K562 (cell line): Measurements from ENCODE around the gene VDAC2. TPM values are rescaled to one million over a fixed set of nuclear protein-coding genes. Genes with fewer than 3 reads are reported as not detected.

Source experiments
- CBFB ChIP-seq: sonication (generic); formaldehyde crosslinking; IDR thresholded peaks from 2 replicates; pipeline ENCODE4 v1.4.0; 2020; ENCODE audit warnings: mild to moderate bottlenecking, missing genetic modification reagents
- CSDE1 ChIP-seq, 2 experiments: fragments of 450-650 bp; IDR thresholded peaks; 2 replicates each; pipeline ENCODE4 v1.6.1; 2016; ENCODE audit warnings: mild to moderate bottlenecking in 1 of 2
- HNRNPK ChIP-seq: fragments of 200-400 bp; formaldehyde crosslinking; IDR thresholded peaks from one replicate; pipeline ENCODE4 v1.6.1; 2018; ENCODE audit warnings: mild to moderate bottlenecking, low read depth, low read length; ENCODE audit not compliant: poor library complexity, severe bottlenecking
- MAZ ChIP-seq, 2 experiments: fragments of 450-650 bp in 1 of 2; sonication (generic) in 1 of 2; formaldehyde crosslinking; IDR thresholded peaks in 1 of 2; conservative IDR thresholded peaks in 1 of 2; 2 replicates each; pipeline versions ENCODE4 v1.4.0 to v1.5.0; 2020; ENCODE audit warnings: mild to moderate bottlenecking in 1 of 2, missing genetic modification reagents in 1 of 2
- PHB ChIP-seq: fragments of 250-450 bp; sonication (Bioruptor Pico); IDR thresholded peaks from 2 replicates; pipeline ENCODE4 v1.5.0; 2021
- SMC3 ChIP-seq: conservative IDR thresholded peaks from 2 replicates; pipeline ENCODE4 v1.6.1; 2011; ENCODE audit warnings: low read depth, low read length, improper control_type of control experiment; ENCODE audit not compliant: insufficient read depth
- ZFP1 ChIP-seq: fragments of 450-650 bp; formaldehyde crosslinking; IDR thresholded peaks from 2 replicates; pipeline ENCODE4 v1.4.0; 2020; ENCODE audit warnings: mild to moderate bottlenecking, mixed read lengths
- ZNF217 ChIP-seq: sonication (generic); formaldehyde crosslinking; IDR thresholded peaks from 2 replicates; pipeline ENCODE4 v1.8.0; 2022; ENCODE audit warnings: mild to moderate bottlenecking, missing genetic modification reagents
- ZNF24 ChIP-seq: fragments of 450-650 bp; IDR thresholded peaks from 2 replicates; pipeline ENCODE4 v1.6.1; 2016
- ZNF830 ChIP-seq: fragments of 250-450 bp; sonication (Bioruptor Pico); IDR thresholded peaks from 2 replicates; pipeline ENCODE4 v1.5.0; 2021; ENCODE audit warnings: mild to moderate bottlenecking
- polyA plus RNA-seq, 8 experiments: library from polyadenylated mRNA; depleted of rRNA in 4 of 8; stranded (reverse) in 5 of 8; unstranded in 3 of 8; fragments of >200 nt; fragmentation: Nextera tagmentation in 2 of 8; fragmentation: Illumina TruSeq in 1 of 8; extraction: Ambion mirVana in 2 of 8; extraction: Trizol in 1 of 8; gene quantifications; 2 replicates each; pipeline versions ENCODE4 v1.2.1 to v1.2.3, GENCODE V29; 2011 to 2014; ENCODE audit warnings: inconsistent platforms in 1 of 8, missing spikeins in 1 of 8
- total RNA-seq, 7 experiments: library from RNA; depleted of rRNA in 6 of 7; stranded (reverse); fragments of >200 nt in 6 of 7; fragmentation: Illumina TruSeq in 2 of 7; extraction: Trizol in 2 of 7; gene quantifications; 2 replicates each; pipeline versions ENCODE4 v1.2.1 to v1.2.3, GENCODE V29; 2011 to 2021; ENCODE audit warnings: low replicate concordance in 1 of 7
- TF ChIP-seq, protein P1 (sequence below): fragments of 450-650 bp; IDR thresholded peaks from 2 replicates; pipeline ENCODE4 v1.6.1; 2017; ENCODE audit warnings: antibody characterized with exemption, mild to moderate bottlenecking
- TF ChIP-seq, protein P2 (sequence below): fragments of 450-650 bp; conservative IDR thresholded peaks from 2 replicates; pipeline ENCODE4 v1.6.1; 2016; ENCODE audit warnings: missing genetic modification characterization, low read depth, mild to moderate bottlenecking, control low read depth, missing compliant biosample characterization
- TF ChIP-seq, protein P3 (sequence below): fragments of 450-650 bp; IDR thresholded peaks from 2 replicates; pipeline ENCODE4 v1.7.0; 2016; ENCODE audit warnings: borderline replicate concordance
- TF ChIP-seq, protein P4 (sequence below): fragments of 250-450 bp; sonication (Bioruptor Pico); IDR thresholded peaks from 2 replicates; pipeline ENCODE4 v1.5.0; 2022; ENCODE audit warnings: mild to moderate bottlenecking
- TF ChIP-seq, protein P5 (sequence below): sonication (generic); formaldehyde crosslinking; IDR thresholded peaks from 2 replicates; pipeline ENCODE4 v1.8.1; 2023; ENCODE audit warnings: mild to moderate bottlenecking, missing genetic modification reagents

VDAC2 gene
- total and polyA plus RNA-seq, 9 of the 15 experiments (the other 6 are each of a cell fraction or from before 2014, with no cell fraction given), result 139 to 450 (median 250) TPM

DNA sequence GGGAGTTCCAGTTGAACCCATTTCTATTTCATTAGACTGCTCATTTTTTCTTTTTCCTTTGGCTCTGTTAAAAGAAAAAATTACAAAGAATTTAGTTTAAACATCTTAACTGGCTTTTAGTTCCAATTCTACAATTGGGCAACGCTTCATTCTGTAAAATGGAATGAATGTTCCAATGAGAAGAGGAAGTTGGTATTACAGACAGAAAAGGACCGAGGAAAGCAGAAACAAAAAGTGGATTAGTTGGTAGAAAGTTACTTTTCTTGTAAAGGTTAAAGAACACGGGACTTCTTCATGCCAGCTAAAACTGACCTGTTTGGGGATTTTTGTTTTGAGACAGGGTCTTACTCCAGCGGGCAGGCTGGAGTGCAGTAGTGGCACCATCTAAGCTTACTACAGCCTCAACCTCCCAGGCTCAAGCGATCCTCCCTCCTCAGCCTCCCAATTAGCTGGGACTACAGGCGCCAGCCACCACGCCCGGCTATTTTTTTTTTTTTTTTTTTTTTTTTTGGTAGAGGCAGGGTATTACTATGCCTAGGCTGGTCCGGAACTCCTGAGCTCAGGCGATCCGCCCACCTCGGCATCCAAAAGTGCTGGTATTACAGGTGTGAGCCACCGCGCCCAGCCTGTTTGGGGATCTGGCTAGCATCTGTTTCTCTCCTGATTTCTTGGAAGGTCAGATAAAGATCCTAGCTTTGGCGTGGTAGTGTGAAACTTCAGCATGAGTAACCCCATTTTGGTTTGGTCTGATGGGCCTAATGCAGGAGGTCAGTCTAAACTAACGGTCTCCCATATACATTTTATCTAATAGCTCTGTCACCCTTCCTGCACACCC, 1.3 kb upstream of the VDAC2 start (continued):
- TF ChIP-seq, protein P1, sequence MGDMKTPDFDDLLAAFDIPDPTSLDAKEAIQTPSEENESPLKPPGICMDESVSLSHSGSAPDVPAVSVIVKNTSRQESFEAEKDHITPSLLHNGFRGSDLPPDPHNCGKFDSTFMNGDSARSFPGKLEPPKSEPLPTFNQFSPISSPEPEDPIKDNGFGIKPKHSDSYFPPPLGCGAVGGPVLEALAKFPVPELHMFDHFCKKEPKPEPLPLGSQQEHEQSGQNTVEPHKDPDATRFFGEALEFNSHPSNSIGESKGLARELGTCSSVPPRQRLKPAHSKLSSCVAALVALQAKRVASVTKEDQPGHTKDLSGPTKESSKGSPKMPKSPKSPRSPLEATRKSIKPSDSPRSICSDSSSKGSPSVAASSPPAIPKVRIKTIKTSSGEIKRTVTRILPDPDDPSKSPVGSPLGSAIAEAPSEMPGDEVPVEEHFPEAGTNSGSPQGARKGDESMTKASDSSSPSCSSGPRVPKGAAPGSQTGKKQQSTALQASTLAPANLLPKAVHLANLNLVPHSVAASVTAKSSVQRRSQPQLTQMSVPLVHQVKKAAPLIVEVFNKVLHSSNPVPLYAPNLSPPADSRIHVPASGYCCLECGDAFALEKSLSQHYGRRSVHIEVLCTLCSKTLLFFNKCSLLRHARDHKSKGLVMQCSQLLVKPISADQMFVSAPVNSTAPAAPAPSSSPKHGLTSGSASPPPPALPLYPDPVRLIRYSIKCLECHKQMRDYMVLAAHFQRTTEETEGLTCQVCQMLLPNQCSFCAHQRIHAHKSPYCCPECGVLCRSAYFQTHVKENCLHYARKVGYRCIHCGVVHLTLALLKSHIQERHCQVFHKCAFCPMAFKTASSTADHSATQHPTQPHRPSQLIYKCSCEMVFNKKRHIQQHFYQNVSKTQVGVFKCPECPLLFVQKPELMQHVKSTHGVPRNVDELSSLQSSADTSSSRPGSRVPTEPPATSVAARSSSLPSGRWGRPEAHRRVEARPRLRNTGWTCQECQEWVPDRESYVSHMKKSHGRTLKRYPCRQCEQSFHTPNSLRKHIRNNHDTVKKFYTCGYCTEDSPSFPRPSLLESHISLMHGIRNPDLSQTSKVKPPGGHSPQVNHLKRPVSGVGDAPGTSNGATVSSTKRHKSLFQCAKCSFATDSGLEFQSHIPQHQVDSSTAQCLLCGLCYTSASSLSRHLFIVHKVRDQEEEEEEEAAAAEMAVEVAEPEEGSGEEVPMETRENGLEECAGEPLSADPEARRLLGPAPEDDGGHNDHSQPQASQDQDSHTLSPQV, result peak; percentile 100
- TF ChIP-seq, protein P2, sequence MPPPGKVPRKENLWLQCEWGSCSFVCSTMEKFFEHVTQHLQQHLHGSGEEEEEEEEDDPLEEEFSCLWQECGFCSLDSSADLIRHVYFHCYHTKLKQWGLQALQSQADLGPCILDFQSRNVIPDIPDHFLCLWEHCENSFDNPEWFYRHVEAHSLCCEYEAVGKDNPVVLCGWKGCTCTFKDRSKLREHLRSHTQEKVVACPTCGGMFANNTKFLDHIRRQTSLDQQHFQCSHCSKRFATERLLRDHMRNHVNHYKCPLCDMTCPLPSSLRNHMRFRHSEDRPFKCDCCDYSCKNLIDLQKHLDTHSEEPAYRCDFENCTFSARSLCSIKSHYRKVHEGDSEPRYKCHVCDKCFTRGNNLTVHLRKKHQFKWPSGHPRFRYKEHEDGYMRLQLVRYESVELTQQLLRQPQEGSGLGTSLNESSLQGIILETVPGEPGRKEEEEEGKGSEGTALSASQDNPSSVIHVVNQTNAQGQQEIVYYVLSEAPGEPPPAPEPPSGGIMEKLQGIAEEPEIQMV (tag), result peak; percentile 87
- TF ChIP-seq ZNF830 (CRISPR knock-in tag) (0 out of 2 replicates have a peak, but pooled peaks have one; percentile 53), ZFP1 (0 out of 2 replicates have a peak, but pooled peaks have one; percentile 56), MAZ (CRISPR knock-in tag; conservative IDR thresholded peaks at IDR 0.05 in 1 of 2, IDR thresholded peaks at IDR 0.05 in 1 of 2) (peak in 1 of 2 experiments; percentile 27; a peak in 1 of 4 replicates), HNRNPK (no peak), SMC3 (no peak), CBFB (CRISPR knock-in tag) (no peak), CSDE1 (IDR thresholded peaks at IDR 0.05) (no peak), ZNF217 (no peak), ZNF24 (no peak), PHB (0 out of 2 replicates have a peak, but pooled peaks have one; percentile 41)
- TF ChIP-seq, protein P3, sequence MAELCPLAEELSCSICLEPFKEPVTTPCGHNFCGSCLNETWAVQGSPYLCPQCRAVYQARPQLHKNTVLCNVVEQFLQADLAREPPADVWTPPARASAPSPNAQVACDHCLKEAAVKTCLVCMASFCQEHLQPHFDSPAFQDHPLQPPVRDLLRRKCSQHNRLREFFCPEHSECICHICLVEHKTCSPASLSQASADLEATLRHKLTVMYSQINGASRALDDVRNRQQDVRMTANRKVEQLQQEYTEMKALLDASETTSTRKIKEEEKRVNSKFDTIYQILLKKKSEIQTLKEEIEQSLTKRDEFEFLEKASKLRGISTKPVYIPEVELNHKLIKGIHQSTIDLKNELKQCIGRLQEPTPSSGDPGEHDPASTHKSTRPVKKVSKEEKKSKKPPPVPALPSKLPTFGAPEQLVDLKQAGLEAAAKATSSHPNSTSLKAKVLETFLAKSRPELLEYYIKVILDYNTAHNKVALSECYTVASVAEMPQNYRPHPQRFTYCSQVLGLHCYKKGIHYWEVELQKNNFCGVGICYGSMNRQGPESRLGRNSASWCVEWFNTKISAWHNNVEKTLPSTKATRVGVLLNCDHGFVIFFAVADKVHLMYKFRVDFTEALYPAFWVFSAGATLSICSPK, result no peak
- TF ChIP-seq, protein P4, sequence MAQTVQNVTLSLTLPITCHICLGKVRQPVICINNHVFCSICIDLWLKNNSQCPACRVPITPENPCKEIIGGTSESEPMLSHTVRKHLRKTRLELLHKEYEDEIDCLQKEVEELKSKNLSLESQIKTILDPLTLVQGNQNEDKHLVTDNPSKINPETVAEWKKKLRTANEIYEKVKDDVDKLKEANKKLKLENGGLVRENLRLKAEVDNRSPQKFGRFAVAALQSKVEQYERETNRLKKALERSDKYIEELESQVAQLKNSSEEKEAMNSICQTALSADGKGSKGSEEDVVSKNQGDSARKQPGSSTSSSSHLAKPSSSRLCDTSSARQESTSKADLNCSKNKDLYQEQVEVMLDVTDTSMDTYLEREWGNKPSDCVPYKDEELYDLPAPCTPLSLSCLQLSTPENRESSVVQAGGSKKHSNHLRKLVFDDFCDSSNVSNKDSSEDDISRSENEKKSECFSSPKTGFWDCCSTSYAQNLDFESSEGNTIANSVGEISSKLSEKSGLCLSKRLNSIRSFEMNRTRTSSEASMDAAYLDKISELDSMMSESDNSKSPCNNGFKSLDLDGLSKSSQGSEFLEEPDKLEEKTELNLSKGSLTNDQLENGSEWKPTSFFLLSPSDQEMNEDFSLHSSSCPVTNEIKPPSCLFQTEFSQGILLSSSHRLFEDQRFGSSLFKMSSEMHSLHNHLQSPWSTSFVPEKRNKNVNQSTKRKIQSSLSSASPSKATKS (CRISPR knock-in tag), result peak; percentile 78; the same call in 1 of the 2 replicates
- TF ChIP-seq, protein P5, sequence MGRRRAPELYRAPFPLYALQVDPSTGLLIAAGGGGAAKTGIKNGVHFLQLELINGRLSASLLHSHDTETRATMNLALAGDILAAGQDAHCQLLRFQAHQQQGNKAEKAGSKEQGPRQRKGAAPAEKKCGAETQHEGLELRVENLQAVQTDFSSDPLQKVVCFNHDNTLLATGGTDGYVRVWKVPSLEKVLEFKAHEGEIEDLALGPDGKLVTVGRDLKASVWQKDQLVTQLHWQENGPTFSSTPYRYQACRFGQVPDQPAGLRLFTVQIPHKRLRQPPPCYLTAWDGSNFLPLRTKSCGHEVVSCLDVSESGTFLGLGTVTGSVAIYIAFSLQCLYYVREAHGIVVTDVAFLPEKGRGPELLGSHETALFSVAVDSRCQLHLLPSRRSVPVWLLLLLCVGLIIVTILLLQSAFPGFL (CRISPR knock-in tag), result no peak
